ENCODE results near the gene SRD5A2.
"Not testable (repeated sequence)": the region's sequence is repeated elsewhere in the genome, so short reads cannot be mapped to it uniquely, and the experiment has no call there.

Gene SRD5A2

DNA sequence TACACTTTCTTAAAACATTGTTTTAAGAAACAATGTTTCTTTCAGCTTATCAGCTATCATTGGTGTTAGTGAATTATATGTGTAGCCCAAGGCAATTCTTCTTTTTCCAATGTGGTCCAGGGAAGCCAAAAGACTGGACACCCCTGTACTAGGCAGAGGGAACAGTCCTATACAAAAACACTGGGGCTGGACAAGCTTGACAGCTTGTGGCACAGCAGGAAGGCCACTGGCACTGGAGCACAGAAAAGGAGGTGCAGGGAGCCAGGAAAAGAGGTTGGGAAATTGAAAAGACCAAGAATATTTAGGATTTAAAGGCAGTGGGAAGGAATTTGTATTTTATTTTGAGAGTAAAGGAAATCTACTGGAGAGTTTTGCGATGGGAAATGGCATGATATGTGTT lies 47.7 kb downstream of the SRD5A2 start:
- no peak for DNase-seq (ENCODE audit: low spot score)

DNA sequence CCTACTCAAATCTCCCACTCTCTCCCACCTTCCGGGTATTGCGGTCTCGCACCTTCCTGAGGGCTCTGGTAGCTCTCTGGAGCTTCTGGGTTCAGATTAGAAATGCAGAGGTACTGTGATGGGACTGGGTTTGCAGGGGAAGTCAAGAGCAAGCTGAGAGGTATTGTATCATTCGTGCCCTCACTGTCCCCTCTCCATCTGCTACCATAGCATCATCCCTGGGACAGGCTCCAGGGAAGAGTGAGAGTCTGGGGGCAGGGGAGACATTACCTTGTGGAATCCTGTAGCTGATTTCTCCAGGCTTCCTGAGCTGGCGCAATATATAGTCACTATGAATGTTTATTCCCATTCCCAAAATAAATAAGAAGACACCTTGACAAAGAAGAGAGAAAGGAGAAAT lies 49.6 kb downstream of the SRD5A2 start:
- no peak for DNase-seq (ENCODE audit: low spot score)

DNA sequence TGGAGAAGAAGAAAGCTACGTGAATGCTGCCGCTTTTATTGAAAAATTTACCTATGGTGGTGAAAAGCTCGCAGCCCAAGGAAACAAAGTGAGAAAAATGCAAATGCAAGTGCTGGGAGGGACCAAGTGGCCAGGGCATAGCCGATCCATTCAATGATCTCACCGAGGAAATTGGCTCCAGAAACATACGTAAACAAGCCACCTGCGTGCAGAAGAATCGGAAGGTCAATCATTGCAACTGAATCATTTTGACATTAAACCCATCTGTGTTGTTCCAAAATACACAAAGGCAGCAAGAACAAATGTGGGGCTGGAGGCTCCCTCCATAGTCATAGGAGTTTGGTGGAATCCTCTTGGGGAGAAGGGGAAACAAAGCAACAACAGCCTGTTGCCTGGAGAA lies 51.5 kb downstream of the SRD5A2 start:
- no peak for DNase-seq (ENCODE audit: low spot score)

DNA sequence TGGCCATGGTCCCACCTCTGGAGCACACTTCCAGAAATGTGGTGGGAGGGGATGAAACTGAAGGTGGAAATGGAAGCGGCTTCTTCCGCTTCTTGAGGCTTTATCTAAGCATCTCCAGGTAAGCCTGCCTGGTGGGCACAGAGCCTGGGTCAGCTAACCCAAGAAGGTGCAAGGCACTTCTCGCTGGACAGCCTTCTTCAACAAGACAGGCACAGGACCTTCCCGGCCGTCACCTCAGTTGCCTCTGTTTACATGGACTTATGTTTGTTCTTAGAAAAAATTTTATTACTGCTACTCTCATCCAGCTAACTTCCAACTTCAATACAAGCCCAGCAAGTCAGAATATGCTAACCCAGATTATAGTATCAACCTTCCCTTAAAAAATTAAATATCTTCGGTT lies 51.9 kb downstream of the SRD5A2 start:
- no peak for DNase-seq (ENCODE audit: low spot score)

DNA sequence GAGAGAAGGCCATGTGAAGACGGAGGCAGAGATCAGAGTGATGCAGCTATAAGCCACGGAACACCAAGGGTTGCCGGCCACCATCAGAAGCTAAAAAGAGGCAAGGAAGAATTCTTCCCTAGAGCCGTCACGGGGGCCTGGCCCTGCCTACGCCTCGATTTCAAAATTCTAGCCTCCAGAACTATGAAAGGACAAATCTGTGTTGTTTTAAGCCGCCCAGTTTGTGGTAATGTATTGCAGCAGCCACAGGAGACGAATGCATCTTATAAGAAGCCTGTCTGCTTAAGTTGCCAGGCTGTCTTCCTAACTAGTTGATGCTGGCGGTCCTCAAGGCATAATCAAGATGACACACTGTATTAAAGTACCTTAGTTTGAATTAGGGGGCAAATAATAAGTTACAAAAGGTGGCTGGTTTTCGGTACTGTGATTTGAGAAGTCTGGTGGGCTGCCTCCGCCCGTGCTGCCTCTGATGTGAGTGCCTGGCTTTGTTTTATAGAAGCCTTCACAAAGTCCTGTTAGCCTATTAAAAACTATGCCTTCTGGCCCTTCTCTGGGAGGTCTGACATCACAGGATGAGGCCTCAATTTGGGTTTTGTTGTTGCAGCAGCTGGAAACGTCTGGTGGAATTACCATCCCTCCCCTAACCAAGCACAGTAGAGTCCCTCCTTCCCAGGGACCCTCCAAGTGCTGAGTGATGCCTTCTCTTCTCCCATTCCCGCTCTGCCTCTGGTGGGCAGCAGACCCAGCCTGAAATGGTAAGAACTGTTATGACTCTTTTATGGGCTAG lies 53.6 kb downstream of the SRD5A2 start:
- DNase-seq (ENCODE audit: low spot score) = no peak

DNA sequence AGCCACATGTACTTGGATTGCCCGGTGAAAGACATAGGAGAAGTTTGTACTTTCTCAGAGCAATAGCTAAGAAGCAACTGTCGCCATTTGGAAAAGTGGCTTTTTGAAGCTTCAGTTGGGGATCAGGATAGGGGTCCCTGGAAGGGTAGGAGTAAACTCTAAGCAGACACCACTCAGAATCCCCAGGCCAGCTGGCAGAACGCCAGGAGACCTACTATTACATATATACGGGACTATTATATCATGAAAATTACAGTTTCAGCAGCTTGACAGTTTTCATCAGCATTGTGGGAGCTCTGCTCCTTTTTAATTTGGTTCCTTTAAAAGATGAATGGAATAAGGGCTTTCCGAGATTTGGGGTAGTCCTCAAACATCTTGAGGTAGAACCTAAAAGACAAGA lies 54.9 kb downstream of the SRD5A2 start:
- no peak for DNase-seq (ENCODE audit: low spot score)

DNA sequence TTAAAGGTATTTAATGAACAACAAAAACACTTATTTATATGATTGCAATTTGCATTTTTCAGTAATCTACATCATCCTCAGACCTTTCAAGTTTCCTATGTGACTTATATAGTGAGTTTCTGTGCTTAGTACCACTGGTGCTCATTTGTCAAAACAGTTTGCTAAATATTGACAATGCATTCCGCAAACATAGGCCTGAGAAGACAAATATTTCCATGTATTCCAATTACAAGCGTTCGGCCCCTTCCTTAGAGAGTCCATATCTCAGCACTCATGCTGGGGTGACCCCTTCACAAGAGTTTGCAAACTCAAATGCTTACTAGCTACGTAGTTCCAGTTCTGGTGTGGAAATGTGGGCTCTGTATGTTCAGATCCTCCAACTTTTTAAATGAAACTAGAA lies 56.1 kb downstream of the SRD5A2 start:
- no peak for DNase-seq (ENCODE audit: low spot score)

DNA sequence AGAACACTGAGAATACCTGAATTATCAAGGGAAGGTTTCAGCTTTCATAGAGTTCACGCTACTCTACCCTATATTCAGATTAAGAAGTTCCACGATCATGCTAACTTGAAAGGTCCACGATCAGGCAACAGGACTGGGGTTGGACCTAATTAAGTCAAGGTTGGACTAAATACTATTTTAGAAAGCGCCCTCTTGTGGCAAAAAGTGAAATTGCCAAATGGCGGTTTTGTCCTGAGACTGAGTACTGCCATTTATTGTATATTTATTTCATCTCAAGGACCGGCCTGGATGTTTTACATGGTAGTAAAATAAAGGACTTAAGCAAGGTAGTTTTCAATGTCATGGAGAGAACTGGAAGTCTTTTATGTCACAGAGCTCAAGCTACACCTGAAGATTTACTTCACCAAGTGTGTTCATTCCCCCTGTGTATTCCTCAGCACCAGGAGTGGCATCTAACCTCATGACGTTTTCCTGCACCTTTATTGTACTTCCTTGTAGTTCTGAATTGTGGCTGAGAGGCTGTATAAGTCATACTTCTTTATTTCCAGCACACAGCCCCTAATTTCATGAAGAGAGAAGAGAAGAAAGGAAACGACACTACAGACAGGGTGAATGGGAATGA lies 56.8 kb downstream of the SRD5A2 start:
- peak; percentile 45 for DNase-seq (ENCODE audit: low spot score)

DNA sequence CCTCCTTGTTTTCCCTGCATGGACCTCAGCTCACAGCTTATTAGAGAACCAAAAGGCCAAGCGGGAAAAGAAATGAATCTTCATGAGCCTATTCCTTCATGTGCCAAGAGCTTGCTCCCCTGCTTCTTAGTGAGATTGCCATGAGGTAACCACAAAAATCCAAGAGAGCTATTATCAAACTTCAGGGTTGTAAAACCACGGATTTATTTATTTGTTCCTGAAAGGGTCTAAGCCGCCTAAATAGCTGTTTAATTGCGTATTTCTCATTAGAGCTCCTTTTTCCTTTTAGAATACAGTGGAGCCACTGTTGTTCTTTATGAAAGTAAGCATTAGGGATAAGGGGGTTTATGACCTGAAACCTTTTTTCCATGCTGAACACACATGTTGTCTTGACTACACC lies 58.0 kb downstream of the SRD5A2 start:
- DNase-seq (ENCODE audit: low spot score) = no peak

DNA sequence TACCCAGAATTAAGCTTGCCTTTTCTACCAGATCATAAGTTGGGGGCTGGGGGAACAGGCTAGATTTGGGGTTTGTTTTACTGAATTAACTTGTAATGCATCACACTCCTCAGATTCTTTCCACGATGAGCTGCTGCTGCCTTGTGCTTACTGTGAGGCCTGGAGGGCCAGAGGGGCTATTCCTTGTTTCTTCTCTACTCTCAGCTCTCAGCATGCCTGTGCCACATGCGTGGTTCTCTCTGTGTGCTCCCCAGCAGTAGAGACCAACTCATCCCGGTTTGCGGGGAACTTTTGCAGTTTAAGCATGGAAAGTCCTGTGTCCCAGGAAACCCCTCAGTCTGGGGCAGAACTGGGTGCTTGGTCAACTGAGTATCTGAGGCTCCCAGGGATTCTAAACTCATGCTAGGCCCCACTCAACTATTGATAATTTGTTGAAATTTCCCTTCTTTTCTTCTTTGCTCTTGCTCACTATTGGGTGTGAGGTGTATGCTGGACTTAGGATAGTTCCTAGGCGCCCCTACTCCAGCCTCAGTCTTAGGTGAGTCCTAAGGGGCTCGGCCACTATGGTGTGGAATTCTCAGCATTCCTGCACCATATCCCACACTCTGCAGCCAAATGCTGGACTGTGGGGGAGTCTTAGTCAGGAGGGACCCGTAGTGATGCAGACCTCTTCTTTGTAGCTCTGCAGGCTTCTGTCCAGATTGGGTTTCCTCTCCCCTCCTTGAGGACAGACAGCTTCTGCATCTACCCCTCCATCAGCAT lies 63.1 kb downstream of the SRD5A2 start:
- DNase-seq (ENCODE audit: low spot score) = no peak

DNA sequence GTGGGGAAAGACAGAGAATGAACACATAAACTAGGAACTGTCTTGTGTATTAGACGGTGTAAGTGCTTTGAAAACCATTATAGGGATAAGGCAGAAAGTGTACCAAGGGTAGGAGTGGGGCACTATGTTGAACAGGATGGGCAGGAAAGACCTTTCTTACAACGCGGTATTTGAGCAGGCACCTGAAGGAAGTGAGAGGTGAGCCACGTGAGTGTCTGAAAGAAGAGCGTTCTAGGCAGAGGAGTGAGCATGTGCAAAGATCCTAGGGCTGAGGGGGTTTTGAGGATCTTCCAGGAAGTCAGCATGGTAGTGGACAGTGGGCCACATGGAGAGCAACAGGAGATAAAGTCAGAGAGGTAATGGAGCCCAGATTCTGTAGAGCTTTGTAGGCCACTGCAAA lies 65.2 kb downstream of the SRD5A2 start:
- DNase-seq (ENCODE audit: low spot score) = no peak

DNA sequence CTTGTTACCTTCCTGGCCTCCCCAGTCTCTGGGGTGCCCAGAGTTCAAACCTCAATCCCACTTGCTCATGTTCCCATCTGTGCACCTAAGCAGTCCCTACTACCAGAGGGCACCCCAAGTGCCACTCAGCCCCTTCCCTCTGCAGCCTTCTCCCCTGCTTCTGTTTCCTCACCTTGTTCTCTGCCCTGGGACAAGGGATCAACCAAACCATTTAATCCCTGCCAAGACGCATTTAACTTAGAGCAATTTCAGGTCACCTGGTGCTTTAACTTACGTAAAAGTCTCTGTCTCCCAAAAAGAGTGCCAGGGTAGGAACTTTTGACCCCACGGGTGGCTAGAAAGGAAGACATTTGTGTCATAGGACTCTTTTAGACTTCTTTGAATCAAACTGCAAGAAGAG lies 67.2 kb downstream of the SRD5A2 start:
- no peak for DNase-seq (ENCODE audit: low spot score)

DNA sequence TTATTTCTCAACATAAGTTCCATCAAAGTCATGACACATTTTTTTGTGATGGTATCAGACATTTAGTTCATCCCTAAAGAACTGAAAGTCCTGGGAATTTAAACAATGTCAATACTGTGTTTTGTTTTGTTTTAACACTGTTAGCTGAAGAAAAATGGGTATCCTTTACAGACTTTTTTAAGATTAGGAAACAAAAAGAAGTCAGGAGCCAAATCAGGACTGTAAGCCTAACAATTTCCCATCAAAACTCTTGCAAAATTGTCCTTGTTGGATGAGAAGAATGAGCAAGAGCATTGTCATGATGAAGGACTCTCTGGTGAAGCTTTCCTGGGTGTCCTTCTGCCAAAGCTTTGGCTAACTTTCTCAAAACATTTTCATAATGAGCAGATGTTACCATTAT lies 69.4 kb downstream of the SRD5A2 start:
- DNase-seq (ENCODE audit: low spot score) = no peak

DNA sequence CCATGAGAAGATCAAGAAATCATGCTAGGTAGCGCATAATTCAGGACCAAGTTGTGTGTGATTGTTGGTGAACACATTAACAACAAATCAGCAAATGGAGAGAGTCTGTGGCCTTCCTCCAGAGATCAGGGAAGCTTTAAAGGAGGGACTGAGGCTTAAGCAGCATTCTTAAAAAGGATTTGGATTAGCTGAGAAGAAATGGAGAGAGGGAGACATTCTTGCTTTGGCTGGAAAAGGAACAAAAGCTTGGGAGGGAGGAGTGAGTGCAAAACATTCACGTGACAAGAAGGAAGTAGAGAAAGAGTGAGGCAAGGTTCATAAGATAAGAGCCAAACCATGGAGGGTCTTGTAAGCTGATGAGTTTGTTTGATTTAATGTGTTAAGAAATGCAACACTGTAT lies 75.6 kb downstream of the SRD5A2 start:
- no peak for DNase-seq (ENCODE audit: low spot score)

DNA sequence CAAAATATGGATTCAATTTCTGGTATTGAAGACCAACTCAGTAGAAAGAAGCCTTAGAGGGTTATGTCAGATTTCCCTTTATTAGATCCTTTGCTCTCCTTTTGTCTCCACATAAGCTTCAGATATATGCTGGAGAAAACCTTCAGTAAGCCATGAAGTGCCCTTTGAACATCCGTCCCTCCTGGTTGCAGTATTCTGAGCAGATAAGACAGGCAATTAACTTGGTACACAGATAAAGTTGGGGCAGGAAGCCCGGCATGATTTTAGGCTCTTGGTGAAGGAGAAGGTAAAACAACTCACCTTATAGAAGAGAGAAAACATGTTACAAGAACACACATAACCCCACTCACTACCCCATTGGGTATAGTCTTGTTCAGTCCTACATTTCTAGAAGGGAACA lies 76.4 kb downstream of the SRD5A2 start:
- no peak for DNase-seq (ENCODE audit: low spot score)

DNA sequence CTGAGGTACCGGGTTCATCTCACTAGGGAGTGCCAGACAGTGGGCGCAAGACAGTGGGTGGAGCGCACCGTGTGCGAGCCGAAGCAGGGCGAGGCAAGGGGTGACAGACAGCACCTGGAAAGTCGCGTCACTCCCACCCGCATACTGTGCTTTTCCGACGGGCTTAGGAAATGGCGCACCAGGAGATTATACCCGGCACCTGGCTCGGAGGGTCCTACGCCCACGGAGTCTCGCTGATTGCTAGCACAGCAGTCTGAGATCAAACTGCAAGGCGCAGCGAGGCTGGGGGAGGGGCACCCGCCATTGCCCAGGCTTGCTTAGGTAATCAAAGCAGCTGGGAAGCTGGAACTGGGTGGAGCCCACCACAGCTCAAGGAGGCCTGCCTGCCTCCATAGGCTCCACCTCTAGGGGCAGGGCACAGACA lies 84.3 kb downstream of the SRD5A2 start:
- not testable (repeated sequence) for DNase-seq (ENCODE audit: low spot score)

DNA sequence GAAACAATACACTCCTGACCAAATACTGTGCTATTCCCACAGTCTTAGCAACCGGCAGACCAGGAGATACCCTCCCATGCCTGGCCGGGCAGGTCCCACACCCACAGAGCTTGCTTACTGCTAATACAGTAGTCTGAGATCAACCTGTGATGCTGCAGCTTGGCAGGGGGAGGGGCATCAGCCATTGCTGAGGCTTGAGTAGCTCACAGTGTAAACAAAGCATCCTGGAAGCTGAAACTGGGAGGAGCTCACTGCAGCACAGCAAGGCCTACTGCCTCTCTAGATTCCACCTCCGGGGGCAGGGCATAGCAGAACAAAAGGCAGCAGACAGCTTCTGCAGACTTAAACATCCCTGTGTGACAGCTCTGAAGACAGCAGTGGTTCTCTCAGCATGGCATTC lies 91.4 kb downstream of the SRD5A2 start:
- not testable (repeated sequence) for DNase-seq (ENCODE audit: low spot score)

DNA sequence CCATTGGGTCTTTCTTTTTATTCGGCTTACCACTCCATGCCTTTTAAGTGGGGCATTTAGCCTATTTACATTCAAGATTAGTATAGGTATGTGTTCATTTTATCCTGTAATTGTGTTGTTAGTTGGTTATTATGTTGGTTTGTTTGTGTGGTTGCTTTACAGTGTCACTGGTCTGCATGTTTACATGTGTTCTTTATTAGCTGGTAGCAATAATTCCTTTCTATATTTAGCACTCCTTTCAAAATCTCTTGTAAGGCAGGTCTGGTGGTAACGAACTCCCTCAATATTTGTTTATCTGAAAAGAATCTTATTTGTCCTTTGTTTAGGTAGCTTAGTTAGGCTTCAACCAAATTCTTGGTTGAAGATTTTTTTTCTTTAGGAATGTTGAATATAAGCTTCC lies 97.5 kb downstream of the SRD5A2 start:
- DNase-seq (ENCODE audit: low spot score) = no peak

DNA sequence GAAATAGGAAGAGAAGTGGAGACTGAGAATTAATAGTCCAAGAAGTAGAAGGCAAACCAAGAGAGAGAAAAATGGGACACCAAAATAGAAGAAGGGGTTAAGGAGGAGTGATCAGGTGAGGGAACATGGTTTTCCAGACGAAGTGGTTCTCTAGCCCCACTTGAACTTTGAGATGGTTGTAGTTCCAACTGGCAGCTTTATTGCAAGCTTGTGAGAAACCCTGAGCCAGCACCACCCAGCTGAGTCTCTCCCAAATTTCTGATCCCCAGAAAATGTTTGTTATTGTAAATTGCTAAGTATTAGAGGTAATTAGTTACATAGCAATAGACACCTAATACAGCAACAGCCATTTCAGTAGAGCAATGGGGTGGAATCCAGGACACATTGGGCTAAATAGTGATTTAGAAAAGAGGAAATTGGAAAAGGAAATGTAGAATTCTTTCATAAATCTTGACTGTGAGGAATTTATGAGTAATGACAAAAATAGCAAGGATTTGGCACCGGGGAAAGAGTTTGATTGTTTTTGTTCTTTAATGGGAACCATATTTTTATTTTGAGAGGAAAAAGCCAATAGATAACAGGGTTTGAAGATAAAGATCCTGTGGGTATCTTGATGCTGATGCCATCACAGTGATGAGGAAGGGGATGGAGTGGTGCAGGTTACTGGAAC lies 104.1 kb downstream of the SRD5A2 start:
- no peak for DNase-seq (ENCODE audit: low spot score)

DNA sequence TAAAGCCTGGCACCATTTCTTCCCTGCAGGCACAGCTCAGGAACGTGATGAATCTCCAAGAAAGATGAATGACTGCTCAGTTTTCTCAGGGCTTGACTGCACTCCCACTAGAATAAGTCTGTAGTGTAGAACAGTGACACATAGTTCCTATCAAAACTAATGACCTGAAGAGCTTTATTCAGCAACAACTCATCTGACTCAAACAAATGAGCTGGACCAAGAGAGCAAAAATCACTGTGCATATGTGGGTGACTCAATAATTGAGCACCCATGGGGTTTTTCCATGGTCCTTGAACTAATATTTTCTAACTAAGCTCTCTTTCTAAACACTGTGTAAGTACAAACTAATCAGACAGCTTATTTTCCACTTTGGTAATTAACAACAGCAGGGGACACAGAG lies 105.0 kb downstream of the SRD5A2 start:
- peak; percentile 8 for DNase-seq (ENCODE audit: low spot score)

DNA sequence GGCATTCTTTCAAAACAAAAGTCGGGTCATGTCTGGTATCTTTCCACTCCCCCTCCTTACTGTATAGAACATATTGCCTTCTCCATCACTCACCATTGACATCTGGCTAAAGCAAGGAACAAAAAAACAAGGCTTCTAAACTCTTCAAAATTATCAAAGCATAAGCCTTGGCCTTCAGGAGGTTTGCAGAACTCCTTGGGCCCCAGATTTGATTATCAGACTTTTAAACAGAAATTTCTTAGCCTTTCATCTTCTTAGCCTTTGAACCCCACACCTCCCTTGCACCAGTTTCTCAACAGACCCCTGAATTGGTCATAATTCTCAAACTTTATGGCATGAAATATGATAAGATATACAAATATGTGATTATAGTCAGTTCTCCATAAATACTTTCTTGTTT lies 106.4 kb downstream of the SRD5A2 start:
- DNase-seq (ENCODE audit: low spot score) = no peak

Measured in COLO829 (cell line).